ENCODE data around the gene PRR20C. TPM values are rescaled to one million over a fixed set of nuclear protein-coding genes. Genes with fewer than 3 reads are reported as not detected.
"Not testable (repeated sequence)": the region's sequence is repeated elsewhere in the genome, so short reads cannot be mapped to it uniquely, and the experiment has no call there.

PRR20C gene
- polyA plus RNA-seq (2013) = 0.01 TPM in 1 of 2 replicates, not detected in the other

DNA sequence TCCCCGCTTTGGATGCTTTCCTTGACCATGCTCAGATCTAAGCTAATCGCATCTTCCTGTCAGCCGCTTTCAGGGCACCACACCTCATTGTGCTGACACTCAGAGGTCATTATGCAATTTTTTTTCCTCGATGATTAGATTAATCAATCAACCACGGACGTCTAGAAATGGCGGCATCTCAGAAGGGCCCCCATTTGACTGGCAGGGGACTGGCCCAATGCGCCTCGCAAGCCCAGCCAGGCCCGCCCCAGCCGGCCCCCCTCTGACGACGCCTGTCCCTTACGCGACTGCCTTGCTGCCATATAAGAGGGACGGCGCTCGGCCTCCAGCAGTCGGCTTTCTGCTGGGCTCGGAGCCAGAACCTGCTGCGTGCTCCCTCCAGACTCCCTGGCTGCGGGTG is at the start of gene PRR20C:
TSS of gene PRR20C (plus strand) at position 301 of the 400 bp plus-strand sequence. CDS start 387 bp downstream, outside the sequence.
- H2AFZ ChIP-seq (ENCODE audit: insufficient read depth, low read length, poor library complexity); H3K27me3 ChIP-seq (ENCODE audit: insufficient read depth, low read length); H3K4ac ChIP-seq (ENCODE audit: low read depth, low read length); H3K27ac ChIP-seq (ENCODE audit: low read depth, low read length); H2BK12ac ChIP-seq (ENCODE audit: low read length); H3K36me3 ChIP-seq (ENCODE audit: control insufficient read depth in 1 of 2, insufficient read depth in 2 of 2, low read length in 2 of 2); H3K9me3 ChIP-seq (ENCODE audit: insufficient read depth, low read depth, low read length); DNase-seq; H3K18ac ChIP-seq (ENCODE audit: low read length); H2BK5ac ChIP-seq (ENCODE audit: low read depth, low read length, poor library complexity); H4K91ac ChIP-seq (ENCODE audit: low read depth, low read length); H3K14ac ChIP-seq (ENCODE audit: low read length); H4K12ac ChIP-seq (ENCODE audit: low read depth, low read length); H3K4me2 ChIP-seq (ENCODE audit: low read length); H3K79me1 ChIP-seq (ENCODE audit: low read length); H4K8ac ChIP-seq (ENCODE audit: low read depth, low read length); H3K4me3 ChIP-seq (ENCODE audit: low read depth, low read length); H3K79me2 ChIP-seq (ENCODE audit: control insufficient read depth, insufficient read depth, low read length, poor library complexity); H3K4me1 ChIP-seq (ENCODE audit: control insufficient read depth in 1 of 2, insufficient read depth in 2 of 2, low read length in 2 of 2); H2BK120ac ChIP-seq (ENCODE audit: insufficient read depth, low read length, poor library complexity); H3K9ac ChIP-seq (ENCODE audit: low read length); H3K23ac ChIP-seq (ENCODE audit: low read length); H2AK5ac ChIP-seq (ENCODE audit: low read length): not testable (repeated sequence)
- WGBS (ENCODE audit: extremely low coverage, insufficient coverage, insufficient read length) = no CpG with 5 or more reads among the region's 22 CpGs

- WGBS (ENCODE audit: extremely low coverage, insufficient coverage, insufficient read length) = no CpG with 5 or more reads among the region's 4 CpGs
- no peaks in the 10 kb centered on the region for H3K9me3 ChIP-seq (ENCODE audit: insufficient read depth, low read depth, low read length)
These were observed 38.9 kb upstream of the PRR20C start for GRCh38 chr13:57114945-57115344.

GRCh38 chr13:57123681-57124080 is 30.2 kb upstream of the PRR20C start:
- H3K27me3 ChIP-seq (ENCODE audit: insufficient read depth, low read length) = no peaks in the 10 kb centered on the region
- H3K79me1 ChIP-seq (ENCODE audit: low read length) = no peaks in the 10 kb centered on the region
- no peak overlapping the region for H3K9ac ChIP-seq (ENCODE audit: low read length)
- no peak overlapping the region for H3K23ac ChIP-seq (ENCODE audit: low read length)
- no peak overlapping the region for H2BK120ac ChIP-seq (ENCODE audit: insufficient read depth, low read length, poor library complexity)
- H2BK5ac ChIP-seq (ENCODE audit: low read depth, low read length, poor library complexity) = no peak overlapping the region
- no peak overlapping the region for H4K91ac ChIP-seq (ENCODE audit: low read depth, low read length)
- H2AFZ ChIP-seq (ENCODE audit: insufficient read depth, low read length, poor library complexity) = no peak overlapping the region
- no peak overlapping the region for H3K4me2 ChIP-seq (ENCODE audit: low read length)
- H3K79me2 ChIP-seq (ENCODE audit: control insufficient read depth, insufficient read depth, low read length, poor library complexity) = no peaks in the 10 kb centered on the region
- no CpG with 5 or more reads among the region's 1 CpG for WGBS (ENCODE audit: extremely low coverage, insufficient coverage, insufficient read length)
- H3K4ac ChIP-seq (ENCODE audit: low read depth, low read length) = no peak overlapping the region
- H3K27ac ChIP-seq (ENCODE audit: low read depth, low read length) = no peak overlapping the region
- H2BK12ac ChIP-seq (ENCODE audit: low read length) = no peak overlapping the region
- no peaks in the 10 kb centered on the region for H3K4me1 ChIP-seq (ENCODE audit: control insufficient read depth in 1 of 2, insufficient read depth in 2 of 2, low read length in 2 of 2)
- no peaks in the 10 kb centered on the region for H3K9me3 ChIP-seq (ENCODE audit: insufficient read depth, low read depth, low read length)
- H3K36me3 ChIP-seq (ENCODE audit: control insufficient read depth in 1 of 2, insufficient read depth in 2 of 2, low read length in 2 of 2) = no peaks in the 10 kb centered on the region
- H2AK5ac ChIP-seq (ENCODE audit: low read length) = no peak overlapping the region
- H3K18ac ChIP-seq (ENCODE audit: low read length) = no peak overlapping the region
- no peak overlapping the region for H3K4me3 ChIP-seq (ENCODE audit: low read depth, low read length)
- H4K8ac ChIP-seq (ENCODE audit: low read depth, low read length) = no peak overlapping the region
- DNase-seq = no peak
- no peak overlapping the region for H4K12ac ChIP-seq (ENCODE audit: low read depth, low read length)
- H3K14ac ChIP-seq (ENCODE audit: low read length) = no peak overlapping the region

More at GRCh38 chr13:57114945-57115344, 38.9 kb upstream of the PRR20C start:
- Histone ChIP-seq H3K79me2 (ENCODE audit: control insufficient read depth, insufficient read depth, low read length, poor library complexity) (no peaks in the 10 kb centered on the region), H3K79me1 (ENCODE audit: low read length) (no peaks in the 10 kb centered on the region), H3K27ac (ENCODE audit: low read depth, low read length) (no peak overlapping the region), H3K36me3 (ENCODE audit: control insufficient read depth in 1 of 2, insufficient read depth in 2 of 2, low read length in 2 of 2) (no peaks in the 10 kb centered on the region), H3K4me1 (ENCODE audit: control insufficient read depth in 1 of 2, insufficient read depth in 2 of 2, low read length in 2 of 2) (no peaks in the 10 kb centered on the region), H3K4ac (ENCODE audit: low read depth, low read length) (no peak overlapping the region), H4K91ac (ENCODE audit: low read depth, low read length) (no peak overlapping the region), H4K8ac (ENCODE audit: low read depth, low read length) (no peak overlapping the region), H3K9ac (ENCODE audit: low read length) (no peak overlapping the region), H4K12ac (ENCODE audit: low read depth, low read length) (no peak overlapping the region), H3K14ac (ENCODE audit: low read length) (no peak overlapping the region), H2AK5ac (ENCODE audit: low read length) (no peak overlapping the region), H3K4me2 (ENCODE audit: low read length) (no peak overlapping the region), H2AFZ (ENCODE audit: insufficient read depth, low read length, poor library complexity) (no peak overlapping the region), H2BK5ac (ENCODE audit: low read depth, low read length, poor library complexity) (no peak overlapping the region), H2BK12ac (ENCODE audit: low read length) (no peak overlapping the region), H3K4me3 (ENCODE audit: low read depth, low read length) (no peak overlapping the region), H2BK120ac (ENCODE audit: insufficient read depth, low read length, poor library complexity) (no peak overlapping the region), H3K18ac (ENCODE audit: low read length) (no peak overlapping the region), H3K27me3 (ENCODE audit: insufficient read depth, low read length) (no peaks in the 10 kb centered on the region), H3K23ac (ENCODE audit: low read length) (no peak overlapping the region)
- DNase-seq = no peak

- Histone ChIP-seq H3K27ac (ENCODE audit: low read depth, low read length) (no peak overlapping the region), H3K4me2 (ENCODE audit: low read length) (no peak overlapping the region), H4K8ac (ENCODE audit: low read depth, low read length) (no peak overlapping the region), H3K9ac (ENCODE audit: low read length) (no peak overlapping the region), H3K23ac (ENCODE audit: low read length) (no peak overlapping the region), H4K12ac (ENCODE audit: low read depth, low read length) (no peak overlapping the region), H3K4me1 (ENCODE audit: control insufficient read depth in 1 of 2, insufficient read depth in 2 of 2, low read length in 2 of 2) (no peaks in the 10 kb centered on the region), H4K91ac (ENCODE audit: low read depth, low read length) (no peak overlapping the region), H2AK5ac (ENCODE audit: low read length) (no peak overlapping the region), H3K4ac (ENCODE audit: low read depth, low read length) (no peak overlapping the region), H3K9me3 (ENCODE audit: insufficient read depth, low read depth, low read length) (no peaks in the 10 kb centered on the region), H3K14ac (ENCODE audit: low read length) (no peak overlapping the region), H3K27me3 (ENCODE audit: insufficient read depth, low read length) (no peaks in the 10 kb centered on the region), H3K36me3 (ENCODE audit: control insufficient read depth in 1 of 2, insufficient read depth in 2 of 2, low read length in 2 of 2) (no peaks in the 10 kb centered on the region), H3K79me2 (ENCODE audit: control insufficient read depth, insufficient read depth, low read length, poor library complexity) (no peaks in the 10 kb centered on the region), H3K79me1 (ENCODE audit: low read length) (no peaks in the 10 kb centered on the region), H2BK5ac (ENCODE audit: low read depth, low read length, poor library complexity) (no peak overlapping the region), H3K4me3 (ENCODE audit: low read depth, low read length) (no peak overlapping the region), H3K18ac (ENCODE audit: low read length) (no peak overlapping the region), H2BK12ac (ENCODE audit: low read length) (no peak overlapping the region), H2AFZ (ENCODE audit: insufficient read depth, low read length, poor library complexity) (no peak overlapping the region), H2BK120ac (ENCODE audit: insufficient read depth, low read length, poor library complexity) (no peak overlapping the region)
- no peak for DNase-seq
- WGBS (ENCODE audit: extremely low coverage, insufficient coverage, insufficient read length) = no CpG with 5 or more reads among the region's 6 CpGs
These were observed 25.0 kb upstream of the PRR20C start for GRCh38 chr13:57128909-57129308.
